DMS 273 (cell line): Measurements from ENCODE around the gene TULP1.

Experiments used
- DNase-seq: peaks from one replicate; lab custom pipeline; 2025; ENCODE audit not compliant: unreplicated experiment; lab: John Stamatoyannopoulos, UW

The TULP1 gene

GRCh38 chr6:35468980-35469750 is 43.5 kb downstream of the TULP1 start:
- peak; percentile 59 for DNase-seq

DNA sequence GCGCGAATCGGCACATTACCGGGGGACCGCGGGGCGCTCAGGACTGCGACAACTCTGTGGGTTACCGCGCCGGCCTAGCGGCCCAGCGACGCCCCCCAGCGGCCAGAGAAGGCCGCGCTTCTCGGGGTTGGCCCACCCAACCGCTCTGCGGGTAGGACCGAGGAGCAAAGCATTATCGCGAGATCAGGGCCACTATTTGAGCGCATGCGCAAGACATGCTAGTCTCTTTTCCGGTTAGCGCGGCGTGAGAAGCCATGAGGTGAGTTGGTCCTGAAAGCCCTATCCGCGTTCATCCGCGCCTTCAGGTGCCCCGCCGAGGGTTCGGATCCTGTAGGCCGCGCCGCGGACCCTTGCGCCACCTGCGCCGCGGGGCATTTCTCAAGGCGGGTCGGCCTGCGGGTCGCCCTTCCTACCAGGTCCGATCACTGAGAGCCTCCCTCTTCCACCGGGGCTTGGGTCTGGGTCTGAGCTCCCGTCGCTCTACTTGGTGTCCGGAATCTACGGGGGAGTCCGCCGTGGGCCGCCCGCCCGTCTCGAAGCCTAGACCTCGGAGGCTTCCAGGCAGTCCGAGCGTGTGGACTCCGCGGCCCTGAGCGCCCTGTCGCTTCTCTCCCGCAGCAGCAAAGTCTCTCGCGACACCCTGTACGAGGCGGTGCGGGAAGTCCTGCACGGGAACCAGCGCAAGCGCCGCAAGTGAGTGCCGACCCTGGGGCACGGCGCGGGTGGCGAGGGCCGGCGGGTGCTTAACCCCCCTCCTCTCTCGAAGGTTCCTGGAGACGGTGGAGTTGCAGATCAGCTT is 44.3 kb downstream of the TULP1 start, which contains the start of gene RPL10A:
TSS of gene RPL10A (plus strand) at position 221 of the 799 bp plus-strand sequence. CDS start at position 255, 34 bp downstream.
- DNase-seq: peak; percentile 99

GRCh38 chr6:35465646-35466045 is 47.0 kb downstream of the TULP1 start:
- DNase-seq: no peak

DNA sequence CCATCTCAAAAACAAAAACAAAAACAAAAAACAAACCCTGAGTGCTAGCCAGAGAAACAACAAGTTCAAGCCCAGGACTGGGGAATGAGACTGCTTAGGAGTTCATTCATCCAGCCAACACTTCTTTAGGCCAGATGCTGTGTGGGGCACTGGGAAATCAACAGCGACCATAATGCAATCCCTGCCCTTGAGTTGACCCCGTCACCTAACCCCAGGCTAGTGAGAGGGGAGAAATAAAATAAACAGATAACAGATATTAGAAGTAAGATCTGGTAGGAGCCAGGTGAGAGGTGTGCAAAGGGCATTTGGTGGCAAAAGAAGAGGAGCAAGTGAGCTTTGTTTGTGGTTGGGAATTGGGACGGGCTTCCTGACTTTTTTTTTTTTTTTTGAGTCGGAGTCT is 49.4 kb downstream of the TULP1 start:
- DNase-seq: no peak

DNA sequence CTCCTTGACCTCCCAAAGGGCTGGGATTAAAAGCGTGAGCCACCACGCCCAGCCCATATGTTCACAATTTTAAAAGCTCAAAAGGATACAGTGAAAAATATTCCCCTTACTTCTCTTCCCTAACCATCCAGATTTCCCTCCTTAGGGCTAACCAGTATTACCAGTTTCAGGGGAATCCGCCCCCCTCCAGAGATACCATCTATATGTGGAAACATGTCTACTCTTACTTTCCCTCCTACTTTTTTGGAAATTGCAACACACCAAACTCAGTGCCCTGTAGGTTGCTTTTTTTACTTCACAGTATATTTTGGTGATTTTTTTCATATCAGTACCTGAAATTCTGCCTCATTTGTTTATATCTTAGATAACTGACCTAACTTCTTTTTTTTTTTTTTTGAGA is 51.4 kb downstream of the TULP1 start:
- no peak for DNase-seq

DNA sequence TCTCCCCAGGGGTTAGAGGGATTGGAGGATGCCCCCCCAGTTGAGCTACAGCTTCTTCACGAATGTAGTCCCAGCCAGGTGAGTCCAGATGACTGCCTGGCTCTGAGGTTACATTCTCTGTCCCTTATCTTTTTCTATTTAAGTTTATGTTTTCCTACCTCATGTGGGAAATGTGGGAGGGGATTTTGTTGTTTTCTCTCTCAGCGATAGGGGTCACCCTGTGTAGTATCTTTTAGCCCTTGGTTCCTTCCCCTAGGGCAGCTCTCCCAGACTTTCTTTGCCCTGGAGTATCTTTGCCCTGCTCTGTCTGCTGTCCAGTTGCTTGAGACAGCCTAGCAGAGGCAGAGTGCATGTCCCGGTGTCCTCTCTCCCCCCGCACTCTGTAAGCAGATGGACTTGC is 54.8 kb downstream of the TULP1 start:
- no peak for DNase-seq

- DNase-seq: peak; percentile 84
These were observed 58.1 kb downstream of the TULP1 start for GRCh38 chr6:35454391-35455110.

DNA sequence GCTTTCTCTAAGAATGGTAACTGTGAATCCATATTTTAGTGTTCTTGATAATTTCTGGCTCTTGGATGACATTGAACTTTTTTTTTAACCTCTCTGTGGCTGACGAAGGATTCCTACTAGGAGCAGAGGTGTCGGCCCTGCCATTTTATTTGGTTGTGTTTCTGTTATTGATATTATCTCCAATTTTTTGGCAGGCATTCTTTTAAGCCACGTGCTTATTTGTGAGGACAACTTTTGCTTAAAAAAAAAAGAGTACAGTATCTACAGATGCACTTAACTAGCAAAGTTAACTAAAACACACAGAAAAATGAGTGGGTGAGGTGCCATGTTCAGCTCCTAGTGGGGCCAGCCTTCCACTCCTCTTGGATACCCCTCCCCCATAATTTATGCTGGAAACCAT is 59.5 kb downstream of the TULP1 start:
- peak; percentile 64 for DNase-seq

DNA sequence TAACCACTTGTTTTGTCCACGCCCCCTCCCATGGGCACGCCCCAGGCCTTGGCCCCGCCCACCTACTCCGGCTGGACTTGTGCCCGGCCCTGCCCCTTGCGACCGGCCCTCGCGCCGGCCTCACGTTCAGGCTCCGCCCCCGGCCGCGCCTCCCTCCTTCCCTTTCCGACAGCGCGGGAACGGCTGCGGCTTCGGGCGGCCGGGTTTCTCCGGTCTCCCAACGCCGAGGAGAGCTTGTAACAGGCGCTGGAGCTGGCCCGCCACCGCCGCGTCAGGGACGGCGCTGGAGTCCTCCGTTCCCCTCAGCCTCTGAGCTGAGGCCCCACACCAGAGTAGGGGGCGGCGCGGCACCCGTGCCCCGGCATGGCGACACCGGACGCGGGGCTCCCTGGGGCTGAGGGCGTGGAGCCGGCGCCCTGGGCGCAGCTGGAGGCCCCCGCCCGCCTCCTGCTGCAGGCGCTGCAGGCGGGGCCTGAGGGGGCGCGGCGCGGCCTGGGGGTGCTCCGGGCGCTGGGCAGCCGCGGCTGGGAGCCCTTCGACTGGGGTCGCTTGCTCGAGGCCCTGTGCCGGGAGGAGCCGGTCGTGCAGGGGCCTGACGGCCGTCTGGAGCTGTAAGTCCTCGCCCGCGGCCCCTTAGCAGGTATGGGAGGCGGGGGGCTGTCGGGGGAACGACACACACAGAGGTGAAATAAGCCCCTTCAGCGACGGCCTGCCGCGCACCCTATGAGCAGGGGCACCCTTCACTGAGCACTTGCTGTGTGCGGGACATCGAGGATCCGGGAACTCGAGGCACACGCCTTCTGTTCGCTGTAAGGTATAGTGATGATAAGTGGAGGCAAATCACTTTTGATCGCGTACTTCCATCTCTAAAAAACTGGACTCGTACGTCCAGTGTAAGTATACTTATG is 60.3 kb downstream of the TULP1 start, which contains the start of gene FANCE:
TSS of gene FANCE (plus strand) at position 156 of the 908 bp plus-strand sequence. CDS start at position 364, 208 bp downstream.
- DNase-seq: peak; percentile 97

GRCh38 chr6:35451354-35452182 is 61.1 kb downstream of the TULP1 start:
- peak; percentile 34 for DNase-seq

DNA sequence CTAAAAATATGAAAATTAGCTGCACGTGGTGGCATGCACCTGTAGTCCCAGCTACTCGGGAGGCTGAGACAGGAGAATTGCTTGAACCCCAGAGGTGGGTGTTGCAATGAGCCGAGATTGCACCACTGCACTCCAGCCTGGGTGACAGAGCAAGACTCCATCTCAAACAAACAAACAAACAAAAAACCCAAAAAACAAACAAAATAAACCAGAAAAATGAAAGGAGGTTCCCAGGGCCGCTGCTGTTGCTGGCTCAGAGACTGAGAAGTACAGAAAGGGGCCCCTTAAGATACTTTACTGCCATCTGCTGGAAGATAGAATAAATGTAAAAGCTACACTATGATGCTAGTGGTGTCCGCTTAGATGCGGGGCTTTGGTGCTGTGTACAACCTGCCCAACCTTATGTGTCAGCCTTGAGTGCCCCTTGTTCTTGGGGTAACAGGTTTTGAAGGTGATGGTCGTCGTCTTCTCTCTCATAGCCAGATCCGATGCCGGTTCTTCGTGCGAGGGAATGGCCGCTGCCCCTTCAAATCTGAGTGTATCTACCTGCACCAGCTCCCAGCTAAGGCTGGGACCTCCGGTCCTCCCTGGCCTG is 63.3 kb downstream of the TULP1 start:
- peak; percentile 91 for DNase-seq

DNA sequence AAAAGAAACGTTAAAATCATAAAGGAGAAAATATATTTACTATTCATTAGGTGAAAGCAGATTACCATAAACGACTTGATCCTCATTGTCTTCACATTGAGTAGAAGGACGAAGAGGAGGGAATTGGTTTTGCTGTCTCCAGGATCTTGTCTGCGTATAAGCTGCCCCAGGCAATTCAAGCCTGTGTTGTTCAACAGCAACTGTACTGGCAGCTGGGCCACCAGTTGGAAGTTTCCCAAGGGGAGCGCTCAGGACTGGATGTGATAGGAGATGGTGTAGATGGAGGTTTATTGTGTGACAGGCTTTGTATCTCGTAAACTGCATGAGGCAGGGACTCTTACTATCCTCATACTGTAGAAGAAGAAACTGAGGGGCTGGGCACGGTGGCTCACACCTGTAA is 64.5 kb downstream of the TULP1 start:
- DNase-seq: peak; percentile 79
